Peyer's patch (tissue), 4 donors: ENCODE results near the gene SH3TC1. TPM values are rescaled to one million over a fixed set of nuclear protein-coding genes. Genes with fewer than 3 reads are reported as not detected.

Experiments used
- DNase-seq, 3 donors: peaks; one replicate each; pipeline ENCODE4 v3.0.0-alpha.2; 2017 to 2019
- H3K27ac ChIP-seq, 4 donors: fragments of 200-600 bp; sonication (generic); one replicate each; pipeline ENCODE4 v1.5.1; 2016 to 2019
- H3K27me3 ChIP-seq, 2 donors: fragments of 200-600 bp; sonication (generic); one replicate each; pipeline ENCODE4 v1.5.1; 2019
- H3K36me3 ChIP-seq, 3 donors: fragments of 200-600 bp; sonication (generic); one replicate each; pipeline ENCODE4 v1.5.1; 2016 to 2019
- H3K4me1 ChIP-seq, 4 donors: fragments of 200-600 bp; sonication (generic); one replicate each; pipeline ENCODE4 v1.5.1; 2016 to 2019
- H3K4me3 ChIP-seq, 4 donors: fragments of 200-600 bp; sonication (generic); 1 replicate in 3 of 4; 2 replicates in 1 of 4; pipeline ENCODE4 v1.5.1; 2016 to 2019; ENCODE audit warnings: mild to moderate bottlenecking in 1 of 4
- H3K9me3 ChIP-seq, 4 donors: fragments of 200-600 bp; sonication (generic); one replicate each; pipeline ENCODE4 v1.5.1; 2016 to 2019; ENCODE audit warnings: mild to moderate bottlenecking in 1 of 4
- POLR2A ChIP-seq, 2 donors: fragments of 450-650 bp; IDR thresholded peaks; one replicate each; pipeline ENCODE4 v1.5.1; 2017; ENCODE audit warnings: antibody characterized with exemption in 2 of 2, mild to moderate bottlenecking in 2 of 2, moderate library complexity in 2 of 2
- total RNA-seq, 4 donors: library from RNA; depleted of rRNA; stranded (reverse); fragments of >200 nt; gene quantifications; one replicate each; pipeline ENCODE4 v1.1.0, GENCODE V29; 2016
- TF ChIP-seq, protein P1 (sequence below), 6 experiments: fragments of 450-650 bp in 4 of 6; fragments of 200-600 bp in 2 of 6; sonication (generic) in 1 of 6; IDR thresholded peaks; one replicate each; pipeline ENCODE4 v1.5.1; 2017 to 2019; ENCODE audit warnings: antibody characterized with exemption in 6 of 6, mild to moderate bottlenecking in 3 of 6, moderate library complexity in 1 of 6

The SH3TC1 gene
- total RNA-seq, 4 donors from 2014 or later: 4.2 to 88.3 (median 11.8) TPM

DNA sequence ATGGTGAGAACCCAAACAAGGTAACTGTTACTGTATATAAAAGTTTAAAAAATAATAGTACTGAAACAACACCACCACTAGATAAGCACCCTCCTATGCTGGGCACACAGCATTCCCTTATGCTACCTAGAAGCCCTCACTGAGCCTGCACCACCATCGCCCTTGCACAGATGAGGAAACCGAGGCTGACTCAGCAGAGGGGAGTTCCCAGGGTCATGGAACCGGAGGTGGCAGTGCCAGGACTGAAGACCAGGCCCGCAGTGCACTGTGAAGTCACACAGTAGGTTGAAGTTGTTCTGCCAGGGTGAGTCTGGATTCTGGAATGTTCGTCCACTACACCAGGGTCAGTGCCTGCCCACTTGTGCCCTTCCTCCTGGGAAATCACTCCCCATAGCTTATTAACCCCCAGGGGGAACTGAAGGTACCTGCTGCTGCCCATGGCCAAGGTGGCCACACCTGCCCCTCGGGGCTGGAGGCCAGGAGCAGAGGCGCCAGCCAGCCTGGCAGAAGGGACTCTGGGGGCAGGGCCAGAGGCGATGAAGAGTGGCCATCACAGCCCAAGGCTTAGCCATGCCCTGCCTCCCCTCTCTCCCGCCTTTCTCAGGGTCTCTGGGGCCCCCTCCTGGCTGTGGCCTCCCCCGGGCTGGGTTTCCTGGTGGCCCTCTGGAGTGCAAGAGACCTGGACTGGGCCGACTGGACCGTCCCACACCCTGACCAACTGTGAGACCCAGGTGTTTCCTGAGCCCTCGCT, 25.4 kb upstream of the SH3TC1 start:
- H3K36me3 ChIP-seq: no peaks in the 10 kb centered on the region
- no peaks in the 10 kb centered on the region for H3K27me3 ChIP-seq
- TF ChIP-seq, protein P1, sequence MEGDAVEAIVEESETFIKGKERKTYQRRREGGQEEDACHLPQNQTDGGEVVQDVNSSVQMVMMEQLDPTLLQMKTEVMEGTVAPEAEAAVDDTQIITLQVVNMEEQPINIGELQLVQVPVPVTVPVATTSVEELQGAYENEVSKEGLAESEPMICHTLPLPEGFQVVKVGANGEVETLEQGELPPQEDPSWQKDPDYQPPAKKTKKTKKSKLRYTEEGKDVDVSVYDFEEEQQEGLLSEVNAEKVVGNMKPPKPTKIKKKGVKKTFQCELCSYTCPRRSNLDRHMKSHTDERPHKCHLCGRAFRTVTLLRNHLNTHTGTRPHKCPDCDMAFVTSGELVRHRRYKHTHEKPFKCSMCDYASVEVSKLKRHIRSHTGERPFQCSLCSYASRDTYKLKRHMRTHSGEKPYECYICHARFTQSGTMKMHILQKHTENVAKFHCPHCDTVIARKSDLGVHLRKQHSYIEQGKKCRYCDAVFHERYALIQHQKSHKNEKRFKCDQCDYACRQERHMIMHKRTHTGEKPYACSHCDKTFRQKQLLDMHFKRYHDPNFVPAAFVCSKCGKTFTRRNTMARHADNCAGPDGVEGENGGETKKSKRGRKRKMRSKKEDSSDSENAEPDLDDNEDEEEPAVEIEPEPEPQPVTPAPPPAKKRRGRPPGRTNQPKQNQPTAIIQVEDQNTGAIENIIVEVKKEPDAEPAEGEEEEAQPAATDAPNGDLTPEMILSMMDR (IDR thresholded peaks at IDR 0.05): no peak
- no peak overlapping the region for H3K4me3 ChIP-seq
- H3K4me1 ChIP-seq: no peaks in the 10 kb centered on the region
- no peak for DNase-seq
- H3K27ac ChIP-seq: no peak overlapping the region
- peaks cover 0 to 4% (median 0%) of the 10 kb centered on the region in 4 donors for H3K9me3 ChIP-seq

DNA sequence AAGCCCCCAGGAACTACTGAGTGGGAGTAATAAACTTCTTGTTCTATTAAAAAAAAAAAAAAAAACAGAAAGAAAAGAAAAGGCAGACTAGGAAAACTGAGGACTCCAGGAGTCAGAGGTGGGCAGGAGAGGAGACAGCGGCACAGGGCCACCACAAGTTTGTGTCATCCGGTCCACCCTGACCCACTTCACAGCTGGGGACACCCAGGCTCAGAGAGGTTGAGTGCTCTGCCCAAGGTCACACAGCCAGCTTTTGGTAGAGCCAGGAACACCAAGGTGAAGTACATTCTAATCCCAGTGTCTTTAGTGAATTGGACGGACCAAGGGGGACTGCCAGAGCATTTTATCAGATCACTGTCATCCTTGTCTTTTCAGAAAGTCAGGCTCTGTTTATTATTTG, 24.1 kb upstream of the SH3TC1 start:
- TF ChIP-seq, protein P1 (IDR thresholded peaks at IDR 0.05): no peak
- no peak for TF ChIP-seq POLR2A (IDR thresholded peaks at IDR 0.05)
- no peak overlapping the region for H3K4me3 ChIP-seq
- no peak for DNase-seq
- no peaks in the 10 kb centered on the region for H3K4me1 ChIP-seq
- H3K36me3 ChIP-seq: no peaks in the 10 kb centered on the region
- no peaks in the 10 kb centered on the region for H3K27me3 ChIP-seq
- no peak overlapping the region for H3K27ac ChIP-seq
- no peaks in the 10 kb centered on the region for H3K9me3 ChIP-seq

- no peaks in the 10 kb centered on the region for H3K9me3 ChIP-seq
- H3K4me3 ChIP-seq: no peak overlapping the region
- no peaks in the 10 kb centered on the region for H3K27me3 ChIP-seq
- H3K36me3 ChIP-seq: no peaks in the 10 kb centered on the region
- no peak overlapping the region for H3K27ac ChIP-seq
- no peaks in the 10 kb centered on the region for H3K4me1 ChIP-seq
- TF ChIP-seq POLR2A (IDR thresholded peaks at IDR 0.05): no peak
- TF ChIP-seq, protein P1 (IDR thresholded peaks at IDR 0.05): no peak
- DNase-seq: no peak
Observed at GRCh38 chr4:8175686-8176085, 23.4 kb upstream of the SH3TC1 start.

GRCh38 chr4:8176547-8177399, 22.3 kb upstream of the SH3TC1 start:
- no peaks in the 10 kb centered on the region for H3K27me3 ChIP-seq
- H3K27ac ChIP-seq: no peak overlapping the region
- H3K4me3 ChIP-seq: no peak overlapping the region
- H3K4me1 ChIP-seq: peaks cover 0 to 6% (median 0%) of the 10 kb centered on the region in 4 donors
- peak in 1 of 3 donors; percentile 68 for DNase-seq
- H3K36me3 ChIP-seq: no peaks in the 10 kb centered on the region
- no peaks in the 10 kb centered on the region for H3K9me3 ChIP-seq
- no peak for TF ChIP-seq POLR2A (IDR thresholded peaks at IDR 0.05)
- TF ChIP-seq, protein P1 (IDR thresholded peaks at IDR 0.05): peak; percentile 60 to 83 (median 79)

- Histone ChIP-seq H3K27ac (no peak overlapping the region), H3K4me1 (peaks cover 0 to 13% (median 0%) of the 10 kb centered on the region in 4 donors)
- DNase-seq: no peak
Observed at GRCh38 chr4:8177552-8177951, 21.5 kb upstream of the SH3TC1 start.

More at GRCh38 chr4:8177552-8177951, 21.5 kb upstream of the SH3TC1 start:
- TF ChIP-seq, protein P1 (IDR thresholded peaks at IDR 0.05): no peak
- TF ChIP-seq POLR2A (IDR thresholded peaks at IDR 0.05): no peak
- no peaks in the 10 kb centered on the region for H3K36me3 ChIP-seq
- H3K4me3 ChIP-seq: no peak overlapping the region
- no peaks in the 10 kb centered on the region for H3K9me3 ChIP-seq
- no peaks in the 10 kb centered on the region for H3K27me3 ChIP-seq
